Occipital lobe (tissue), 2 donors: ENCODE results near the gene CHL1. TPM values are rescaled to one million over a fixed set of nuclear protein-coding genes. Genes with fewer than 3 reads are reported as not detected.
A peak's percentile ranks its signal among the peaks of the same experiment; 100 is the strongest.

Source experiments
- DNase-seq: peaks from one replicate; lab custom pipeline; 2025; lab: John Stamatoyannopoulos, UW
- total RNA-seq: library from RNA; depleted of rRNA; stranded (reverse); fragments of >200 nt; gene quantifications from one replicate; pipeline ENCODE4 v1.2.3, GENCODE V29; 2014

CHL1 gene
- total RNA-seq, 1 donor from 2014 or later = 954 TPM

GRCh38 chr3:394775-395174 is 198.2 kb downstream of the CHL1 start:
- DNase-seq = no peak

GRCh38 chr3:396293-396692 is 199.7 kb downstream of the CHL1 start:
- no peak for DNase-seq

GRCh38 chr3:399647-400046 is 203.1 kb downstream of the CHL1 start:
- no peak for DNase-seq

- DNase-seq = no peak
Observed at GRCh38 chr3:403826-404225, 207.3 kb downstream of the CHL1 start.

DNA sequence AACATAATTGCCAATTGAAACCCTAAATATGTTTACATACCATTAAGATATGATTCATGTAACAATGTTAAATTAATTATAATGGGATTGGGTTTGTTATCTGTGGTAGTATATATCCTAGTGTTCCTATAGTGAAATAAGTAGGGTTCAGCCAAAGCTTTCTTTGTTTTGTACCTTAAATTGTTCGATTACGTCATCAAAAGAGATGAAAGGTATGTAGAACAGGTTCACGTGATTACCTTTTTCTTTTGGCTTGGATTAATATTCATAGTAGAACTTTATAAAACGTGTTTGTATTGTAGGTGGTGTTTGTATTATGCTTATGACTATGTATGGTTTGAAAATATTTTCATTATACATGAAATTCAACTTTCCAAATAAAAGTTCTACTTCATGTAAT is 212.4 kb downstream of the CHL1 start:
- no peak for DNase-seq

DNA sequence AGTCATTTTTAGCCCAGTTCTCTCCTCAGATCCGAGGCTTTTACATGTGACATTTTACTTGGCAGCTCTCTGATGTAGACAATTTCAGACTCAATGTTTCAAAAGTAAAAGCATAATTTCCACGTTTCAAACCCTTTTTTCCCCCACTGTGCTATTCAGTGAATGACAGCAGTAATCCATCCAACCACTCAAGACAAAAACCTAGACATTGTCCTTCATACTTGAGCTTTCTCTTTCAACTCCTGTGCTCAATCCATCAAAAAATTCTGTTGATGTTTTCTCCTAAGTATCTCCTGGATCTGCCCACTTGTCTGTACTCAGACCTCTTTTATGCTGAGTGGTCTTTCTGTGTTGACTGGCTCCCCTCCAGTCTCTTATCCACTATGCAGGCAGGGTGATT is 214.7 kb downstream of the CHL1 start:
- DNase-seq = no peak

DNA sequence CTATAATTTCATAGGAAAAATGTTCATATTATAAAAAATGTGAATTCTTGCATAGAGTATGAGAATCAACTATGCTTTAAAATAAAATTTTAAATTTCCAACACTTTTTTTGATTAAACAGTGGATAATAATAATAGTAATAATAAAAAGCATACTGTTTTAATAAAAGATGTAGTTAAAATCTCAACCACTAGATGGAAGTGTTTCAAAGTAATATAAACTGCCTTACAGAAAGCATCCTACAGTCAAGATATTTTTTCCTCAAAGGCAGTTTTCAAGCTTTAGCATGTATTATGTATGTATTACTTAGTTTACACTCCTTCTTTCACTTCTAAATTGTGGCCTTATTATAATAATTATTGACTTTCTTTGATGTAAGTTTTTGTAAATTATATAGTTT is 217.5 kb downstream of the CHL1 start:
- no peak for DNase-seq

DNA sequence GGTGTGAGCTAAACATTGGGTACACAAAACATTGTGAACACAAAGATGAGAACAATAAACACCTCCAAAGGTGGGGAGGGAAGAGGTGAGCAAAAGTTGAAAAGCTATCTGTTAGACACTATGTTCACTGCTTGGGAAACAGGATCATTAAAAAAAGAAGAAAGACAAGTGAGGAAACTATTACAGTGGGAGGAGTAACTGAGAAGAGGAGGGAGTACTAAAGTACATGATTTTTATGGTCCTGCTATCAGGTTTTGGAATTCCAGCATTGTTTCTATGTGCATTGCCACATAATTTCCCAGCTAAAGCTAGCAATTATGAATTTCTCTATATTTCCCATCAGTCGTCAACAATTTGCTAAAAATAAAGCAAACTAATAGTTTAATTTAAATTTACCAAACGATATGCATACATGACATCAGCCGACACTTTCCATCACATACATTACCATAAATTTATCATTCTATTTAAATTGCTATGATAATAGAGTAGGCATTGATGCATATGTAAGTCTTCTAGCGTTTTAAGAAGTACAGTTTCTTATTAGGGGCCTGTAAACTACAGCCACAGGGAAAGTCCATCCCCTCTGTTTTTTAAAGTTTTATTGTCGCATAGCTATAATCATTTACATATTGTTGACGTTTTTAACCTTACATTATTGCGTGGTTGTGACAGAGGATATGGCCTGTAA is 221.8 kb downstream of the CHL1 start:
- DNase-seq = no peak

DNA sequence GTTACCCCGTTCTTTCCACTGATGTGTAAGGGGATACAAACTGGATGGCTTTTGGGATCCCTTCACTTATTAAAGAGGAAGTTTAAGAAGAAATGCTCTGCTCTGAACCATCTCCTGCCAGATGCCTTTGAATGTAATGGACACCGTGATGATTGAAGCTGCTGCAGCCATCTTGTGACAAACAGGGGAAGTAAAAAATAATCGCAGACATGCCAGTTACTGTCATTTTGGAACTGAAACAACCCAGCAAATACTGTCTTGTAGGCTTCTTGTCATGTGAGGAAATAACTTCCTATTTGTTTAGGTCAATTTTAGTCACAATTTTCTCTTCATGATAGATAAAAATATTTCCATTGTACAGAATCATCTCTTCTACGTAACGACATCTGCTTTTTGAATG is 224.0 kb downstream of the CHL1 start:
- no peak for DNase-seq

DNA sequence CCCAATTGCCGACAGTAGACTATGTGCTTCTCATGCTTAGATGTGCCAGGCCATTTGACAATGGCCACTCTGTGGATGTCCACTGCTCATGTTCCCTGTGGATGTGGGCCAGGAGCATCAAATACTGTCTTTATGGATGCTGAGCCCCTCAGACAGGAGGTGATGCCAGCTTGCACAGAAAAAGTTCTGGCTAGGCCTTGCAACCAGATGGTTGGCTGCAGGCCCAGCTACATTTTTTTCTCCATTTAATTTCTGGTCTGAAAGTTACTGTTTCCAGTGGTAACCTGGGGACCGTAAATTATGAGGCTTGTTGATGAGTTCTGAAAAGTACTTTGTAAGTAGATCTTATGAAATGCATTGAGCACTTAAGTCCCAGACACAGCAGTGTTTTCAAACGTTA is 228.5 kb downstream of the CHL1 start:
- DNase-seq = peak; percentile 0

DNA sequence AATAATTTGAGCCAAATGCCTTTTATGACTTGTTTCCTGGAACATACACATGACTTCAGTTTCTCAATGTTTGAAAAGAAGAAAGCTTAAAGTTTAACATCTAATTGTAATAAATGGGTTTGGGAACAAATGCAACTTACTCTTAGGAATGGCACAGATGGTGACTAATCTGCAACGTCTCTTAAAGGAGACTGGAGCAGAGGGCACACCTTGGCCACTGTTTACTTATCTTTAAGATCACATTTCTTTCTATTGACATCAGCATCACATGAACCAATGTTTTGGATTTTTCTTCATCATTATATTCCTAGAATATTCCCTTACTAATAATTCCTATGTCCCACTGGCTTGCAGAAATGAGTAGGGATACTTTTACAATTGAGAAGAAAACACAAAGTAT is 229.5 kb downstream of the CHL1 start:
- no peak for DNase-seq

DNA sequence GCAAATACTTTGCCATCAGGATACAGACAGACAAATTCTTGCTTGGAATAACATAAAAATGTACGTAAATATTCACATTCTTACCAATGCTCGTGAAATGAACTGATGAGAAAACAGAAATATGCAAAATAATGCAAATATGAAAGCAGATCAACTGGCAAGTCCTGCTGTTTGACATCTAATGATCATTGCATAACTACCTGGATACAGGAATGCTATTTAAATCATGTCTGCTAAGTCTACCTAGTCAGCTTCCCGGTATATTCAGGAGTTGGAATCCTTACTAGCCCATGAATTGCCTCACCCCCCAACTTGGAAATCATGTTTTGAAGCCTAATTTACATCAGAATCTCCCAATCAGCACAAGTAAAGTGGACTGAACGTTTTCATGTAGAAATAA is 230.6 kb downstream of the CHL1 start:
- DNase-seq = no peak

DNA sequence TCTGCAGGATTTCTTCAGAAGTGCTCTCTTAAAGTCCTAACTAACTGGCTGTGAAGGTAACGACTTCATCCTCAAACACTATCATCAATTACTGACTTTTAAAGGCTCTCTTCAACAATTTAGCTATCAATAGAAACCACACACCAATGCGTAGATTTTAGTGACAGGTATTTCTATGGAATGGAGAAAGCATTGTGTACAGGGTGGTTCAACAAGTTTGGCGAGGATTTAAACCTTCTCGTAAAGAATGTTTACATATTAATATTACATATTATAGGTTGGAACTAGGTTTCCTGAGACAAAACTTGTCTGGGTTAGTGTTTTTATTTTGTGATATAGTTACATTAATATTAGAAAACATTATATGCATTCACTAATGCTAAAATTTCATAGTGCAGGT is 233.6 kb downstream of the CHL1 start:
- no peak for DNase-seq

DNA sequence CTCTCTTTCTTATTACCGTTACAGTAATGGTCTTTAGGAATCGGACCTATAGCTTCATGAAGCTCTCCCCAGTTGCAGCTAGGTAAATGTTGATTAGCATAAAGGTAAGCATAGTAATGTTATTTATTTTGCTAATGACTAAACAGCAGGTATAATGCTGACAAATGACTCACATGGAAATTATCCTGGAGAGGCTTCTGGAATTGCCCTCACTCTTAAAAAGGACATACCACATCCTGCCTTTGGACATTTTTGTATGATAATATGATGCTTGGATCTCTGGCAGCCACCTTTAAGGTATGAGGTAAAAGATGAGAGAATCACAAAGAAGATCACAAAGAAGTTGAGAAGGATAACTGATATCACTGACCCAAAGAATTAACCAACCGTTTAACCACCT is 238.6 kb downstream of the CHL1 start:
- no peak for DNase-seq

DNA sequence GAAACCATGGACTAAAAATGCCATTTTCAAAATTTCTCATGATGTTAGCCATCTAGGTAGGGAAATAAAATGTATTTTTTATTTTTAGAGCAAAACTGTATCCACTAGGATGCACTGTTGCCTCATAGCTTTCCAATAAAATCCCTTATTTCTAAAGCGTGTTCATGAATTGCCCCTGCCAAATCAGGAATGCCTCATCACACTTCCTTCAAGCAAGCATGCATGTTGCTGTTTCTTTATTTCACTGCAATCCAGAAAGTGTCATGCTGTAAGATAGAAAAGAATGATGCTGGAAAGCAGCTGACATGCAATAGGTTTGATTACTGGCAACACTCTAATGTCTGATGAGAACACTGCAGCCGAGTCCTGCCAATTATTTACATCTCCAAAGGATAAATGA is 239.5 kb downstream of the CHL1 start:
- no peak for DNase-seq

DNA sequence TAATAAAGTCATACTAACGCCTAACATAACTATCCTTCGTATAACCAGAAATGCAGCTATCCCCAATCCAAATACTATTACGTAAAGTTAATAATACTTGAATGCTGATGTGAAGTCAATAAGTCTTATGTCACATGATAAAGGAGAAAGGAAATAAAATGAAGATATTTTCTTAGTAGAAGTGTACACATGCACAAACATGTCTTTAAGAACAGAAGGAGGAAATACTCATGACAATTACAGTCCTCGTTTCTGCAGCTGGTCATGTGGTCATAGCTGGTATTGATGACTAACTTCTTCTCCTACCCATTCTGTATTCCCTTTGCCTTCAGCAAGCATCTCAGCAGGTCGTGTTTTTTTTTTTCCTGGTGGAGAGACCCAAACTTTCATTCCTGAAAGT is 244.3 kb downstream of the CHL1 start:
- DNase-seq = no peak

GRCh38 chr3:445960-446359 is 249.4 kb downstream of the CHL1 start:
- DNase-seq = no peak

DNA sequence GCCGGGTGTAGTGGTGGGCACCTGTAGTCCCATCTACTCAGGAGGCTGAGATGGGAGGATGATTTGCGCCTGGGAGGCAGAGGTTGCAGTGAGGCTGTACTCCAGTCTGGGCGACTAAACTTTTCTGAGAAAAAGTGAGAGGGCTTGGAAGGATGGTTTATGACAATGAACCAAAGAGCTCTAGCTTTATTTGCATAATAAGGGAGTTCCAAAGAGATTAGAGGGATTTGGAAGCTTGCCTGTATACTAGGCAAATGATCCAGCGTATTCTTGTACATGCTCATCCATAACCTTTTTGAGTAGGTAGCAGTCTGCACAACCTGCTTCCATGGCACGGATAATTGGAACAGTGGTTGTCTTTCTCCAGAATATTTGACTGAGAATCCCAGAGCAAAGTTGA is 251.1 kb downstream of the CHL1 start:
- DNase-seq = no peak

- no peak for DNase-seq
Observed at GRCh38 chr3:449711-450110, 253.1 kb downstream of the CHL1 start.

- DNase-seq = no peak
Observed at GRCh38 chr3:452221-452620, 255.7 kb downstream of the CHL1 start.

- DNase-seq = no peak
Observed at GRCh38 chr3:453106-453505, 256.5 kb downstream of the CHL1 start.

DNA sequence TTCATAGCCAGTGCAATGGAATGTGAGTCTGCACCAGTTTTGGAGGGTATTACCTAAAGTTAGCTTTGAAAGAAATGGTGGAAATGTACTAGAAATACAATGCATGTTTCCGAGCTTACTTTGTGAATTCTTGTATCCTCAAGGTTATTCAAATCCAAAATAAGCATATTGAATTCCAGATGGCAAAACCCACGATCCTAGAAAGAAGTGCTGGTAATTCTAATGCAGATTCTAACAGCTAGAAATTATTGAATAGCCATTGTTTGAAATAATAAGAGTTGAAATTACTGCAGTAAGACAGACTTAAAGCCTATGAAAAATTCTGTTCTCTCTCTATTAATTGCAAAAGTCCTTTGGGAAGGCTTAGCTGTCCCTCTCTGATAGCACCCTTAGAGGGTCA is 258.4 kb downstream of the CHL1 start:
- DNase-seq = no peak

DNA sequence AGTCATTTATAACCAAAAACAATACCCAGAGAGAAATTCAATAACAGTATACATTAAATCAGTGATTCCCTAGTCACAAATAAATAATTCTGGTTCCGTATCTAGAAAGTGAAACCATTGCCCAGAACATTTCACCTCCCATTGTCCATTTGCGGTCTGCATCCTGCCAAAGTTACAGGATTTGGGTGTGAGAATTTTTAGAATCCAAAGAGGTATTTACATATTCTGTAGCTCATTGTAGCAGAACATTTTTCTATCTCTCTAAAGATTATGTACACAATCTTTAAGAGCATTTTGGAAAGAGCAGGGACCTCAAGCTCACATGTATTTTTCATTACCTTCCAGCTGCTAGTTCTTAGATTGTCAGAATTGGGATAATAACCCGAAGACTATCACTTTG is 261.6 kb downstream of the CHL1 start:
- no peak for DNase-seq

DNA sequence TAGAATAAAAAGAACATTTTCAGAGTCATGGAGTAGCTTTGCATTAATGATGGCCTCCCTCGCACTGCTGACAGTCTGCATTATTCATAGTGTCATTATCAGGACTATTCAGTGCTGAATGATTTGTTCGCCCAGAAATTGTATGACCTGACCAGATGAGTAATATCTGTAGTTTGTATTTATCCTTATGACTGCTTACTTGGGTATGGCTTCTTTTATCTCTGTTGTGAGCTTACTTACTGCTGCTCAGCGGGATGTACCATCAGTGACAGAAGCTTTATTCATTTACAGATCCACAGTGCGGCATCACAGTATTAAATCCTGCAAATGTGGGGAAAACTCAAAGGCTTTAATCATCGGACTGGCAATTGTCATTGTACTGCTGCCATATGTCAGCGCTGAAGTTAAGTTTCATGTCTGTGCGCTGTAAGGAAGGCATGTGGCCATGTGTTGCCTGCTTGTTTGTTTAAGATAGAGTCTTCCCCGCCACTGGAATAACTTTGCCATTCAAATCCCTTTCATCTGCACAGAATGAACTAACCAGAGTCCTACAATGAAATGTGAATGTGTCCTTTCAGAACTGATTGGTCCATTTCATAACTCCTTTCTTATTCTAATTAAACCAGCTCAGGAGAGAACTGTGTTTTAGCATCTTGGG is 262.2 kb downstream of the CHL1 start:
- DNase-seq = no peak
